ENCODE data around the gene PRR16.

The PRR16 gene

DNA sequence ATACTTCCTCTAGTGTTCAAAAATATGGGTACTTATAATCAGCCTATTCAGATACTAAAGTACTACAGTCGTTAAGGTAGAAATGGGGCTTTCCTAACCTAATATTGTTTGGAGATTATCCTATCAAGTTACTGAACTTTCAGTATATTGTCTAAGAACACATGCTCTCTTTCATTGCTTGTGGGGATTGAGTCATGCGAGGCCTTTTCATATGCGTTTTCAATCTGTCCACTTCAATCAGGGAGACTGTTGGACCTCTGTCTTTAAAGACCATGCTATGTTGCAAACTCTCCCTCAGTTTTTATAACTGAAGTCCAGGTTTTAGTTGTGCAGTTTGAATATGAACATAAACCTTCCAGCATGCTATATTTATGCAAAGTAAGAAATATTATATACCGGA, 15.0 kb downstream of the PRR16 start:
- H3K4me3 Mint-ChIP-seq, result no peak overlapping the region
- no peaks in the 10 kb centered on the region for H3K27me3 Mint-ChIP-seq (ENCODE audit: low read depth)
- no peaks in the 10 kb centered on the region for H3K36me3 Mint-ChIP-seq (ENCODE audit: low read depth)
- no peak for TF ChIP-seq CTCF (IDR thresholded peaks at IDR 0.05; ENCODE audit: unreplicated experiment in 3 of 3)
- H3K9me3 Mint-ChIP-seq, result no peaks in the 10 kb centered on the region
- peaks cover 5% of the 10 kb centered on the region for H3K4me1 Mint-ChIP-seq
- peak overlapping the region in 1 of 3 experiments; percentile 16 for H3K27ac Mint-ChIP-seq

DNA sequence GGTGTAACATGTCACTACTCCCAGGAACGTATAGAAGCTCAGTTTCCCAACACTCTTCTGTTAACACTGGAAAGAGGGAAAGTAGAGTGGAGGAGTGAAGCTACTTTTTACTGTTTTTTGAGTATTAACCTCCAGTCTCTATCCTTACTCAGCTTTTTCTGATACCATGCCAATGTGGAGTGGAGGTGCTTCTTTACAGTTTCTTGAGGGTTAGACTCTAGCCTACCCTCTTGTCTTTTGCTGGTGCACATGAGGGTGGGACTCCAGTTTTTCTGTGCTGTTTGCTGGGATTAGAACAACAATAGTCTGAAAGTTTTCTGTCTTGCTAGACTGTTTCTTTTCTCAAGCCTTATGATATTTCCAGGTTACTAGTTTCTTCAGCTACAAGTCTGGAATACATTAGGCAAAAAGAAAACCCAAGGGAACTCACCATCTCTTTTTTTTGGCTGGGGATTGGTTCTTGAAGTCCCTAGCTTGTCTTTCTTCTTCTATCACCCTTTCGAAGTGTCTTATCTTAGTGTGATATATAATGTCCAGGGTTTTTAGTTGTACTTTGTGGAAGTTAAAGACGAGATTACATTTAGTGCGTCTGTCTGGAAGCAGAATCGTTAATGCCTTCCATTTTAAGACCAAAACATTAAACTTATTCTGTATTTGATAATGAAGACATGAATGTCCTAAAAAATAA, 35.9 kb downstream of the PRR16 start:
- no peak for TF ChIP-seq CTCF (IDR thresholded peaks at IDR 0.05; ENCODE audit: unreplicated experiment in 3 of 3)
- Mint-ChIP-seq H3K27ac (no peak overlapping the region), H3K36me3 (ENCODE audit: low read depth) (no peaks in the 10 kb centered on the region), H3K27me3 (ENCODE audit: low read depth) (no peaks in the 10 kb centered on the region), H3K4me1 (no peaks in the 10 kb centered on the region), H3K4me3 (no peak overlapping the region), H3K9me3 (no peaks in the 10 kb centered on the region)

- Mint-ChIP-seq H3K4me1 (no peaks in the 10 kb centered on the region), H3K9me3 (no peaks in the 10 kb centered on the region), H3K27ac (no peak overlapping the region), H3K27me3 (ENCODE audit: low read depth) (no peaks in the 10 kb centered on the region), H3K4me3 (no peak overlapping the region), H3K36me3 (ENCODE audit: low read depth) (no peaks in the 10 kb centered on the region)
- no peak for TF ChIP-seq CTCF (IDR thresholded peaks at IDR 0.05; ENCODE audit: unreplicated experiment in 3 of 3)
These were observed 38.4 kb downstream of the PRR16 start for GRCh38 chr5:120502531-120502930.

- TF ChIP-seq CTCF (IDR thresholded peaks at IDR 0.05; ENCODE audit: unreplicated experiment in 3 of 3), result no peak
- no peak overlapping the region for H3K4me3 Mint-ChIP-seq
- H3K4me1 Mint-ChIP-seq, result no peaks in the 10 kb centered on the region
- H3K36me3 Mint-ChIP-seq (ENCODE audit: low read depth), result no peaks in the 10 kb centered on the region
- H3K9me3 Mint-ChIP-seq, result no peaks in the 10 kb centered on the region
- H3K27ac Mint-ChIP-seq, result no peak overlapping the region
- H3K27me3 Mint-ChIP-seq (ENCODE audit: low read depth), result no peaks in the 10 kb centered on the region
These were observed 39.2 kb downstream of the PRR16 start for GRCh38 chr5:120503341-120503740.

DNA sequence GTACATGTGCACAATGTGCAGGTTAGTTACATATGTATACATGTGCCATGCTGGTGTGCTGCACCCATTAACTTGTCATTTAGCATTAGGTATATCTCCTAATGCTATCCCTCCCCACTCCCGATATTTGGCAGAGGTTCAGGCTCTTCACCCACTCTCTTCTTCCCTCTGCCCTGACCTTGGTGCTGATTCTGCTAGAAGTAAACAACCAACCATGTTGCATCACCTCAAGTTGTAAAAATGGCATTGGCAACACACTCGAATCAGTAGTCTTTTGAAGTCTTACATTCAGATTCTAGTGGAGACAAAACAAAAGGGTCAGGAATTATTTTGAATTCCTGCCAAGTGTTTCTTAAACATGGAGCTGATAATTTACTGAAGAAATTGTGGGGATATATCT, 40.0 kb downstream of the PRR16 start:
- Mint-ChIP-seq H3K4me1 (no peaks in the 10 kb centered on the region), H3K4me3 (no peak overlapping the region), H3K27ac (no peak overlapping the region), H3K36me3 (ENCODE audit: low read depth) (no peaks in the 10 kb centered on the region), H3K9me3 (no peaks in the 10 kb centered on the region), H3K27me3 (ENCODE audit: low read depth) (no peaks in the 10 kb centered on the region)
- TF ChIP-seq CTCF (IDR thresholded peaks at IDR 0.05; ENCODE audit: unreplicated experiment in 3 of 3), result no peak

- H3K4me3 Mint-ChIP-seq, result no peak overlapping the region
- no peaks in the 10 kb centered on the region for H3K27me3 Mint-ChIP-seq (ENCODE audit: low read depth)
- no peak for TF ChIP-seq CTCF (IDR thresholded peaks at IDR 0.05; ENCODE audit: unreplicated experiment in 3 of 3)
These were observed 43.1 kb downstream of the PRR16 start for GRCh38 chr5:120507197-120507596.

More at GRCh38 chr5:120507197-120507596, 43.1 kb downstream of the PRR16 start:
- Mint-ChIP-seq H3K4me1 (no peaks in the 10 kb centered on the region), H3K36me3 (ENCODE audit: low read depth) (no peaks in the 10 kb centered on the region), H3K9me3 (no peaks in the 10 kb centered on the region), H3K27ac (no peak overlapping the region)

All from nephron (organoid).